ENCODE measurements around the gene ADGRG7. TPM values are rescaled to one million over a fixed set of nuclear protein-coding genes. Genes with fewer than 3 reads are reported as not detected.
A peak's percentile ranks its signal among the peaks of the same experiment; 100 is the strongest.

The ADGRG7 gene
- total and polyA plus RNA-seq, 2 donors (not counting 1 experiment from before 2014, with no cell fraction given), result not detected

DNA sequence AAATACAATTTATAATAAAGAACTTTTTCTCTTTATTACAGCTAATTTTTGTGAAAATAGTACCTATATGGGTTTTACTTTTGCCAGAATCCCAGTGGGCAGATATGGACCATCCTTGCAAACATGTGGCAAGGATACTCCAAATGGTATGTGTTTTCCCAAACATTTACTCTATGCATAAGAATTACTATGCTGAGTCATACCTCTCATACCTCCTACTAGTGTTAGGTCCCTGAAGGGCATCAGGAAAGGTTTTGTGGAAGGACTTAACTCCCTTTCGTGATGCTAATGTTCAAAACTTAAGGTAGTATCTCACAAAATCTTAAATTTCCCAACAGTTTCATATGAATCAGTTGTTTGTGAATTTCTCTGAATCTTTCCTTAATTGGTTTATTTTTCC, 21.3 kb downstream of the ADGRG7 start:
- H2AFZ ChIP-seq (ENCODE audit: low read length), result no peak overlapping the region
- no peak overlapping the region for H3K9ac ChIP-seq (ENCODE audit: insufficient read depth, low read length)
- no peak overlapping the region for H3K4me2 ChIP-seq (ENCODE audit: extremely low read depth, insufficient read depth, low read length)
- no peaks in the 10 kb centered on the region for H3K9me3 ChIP-seq (ENCODE audit: control insufficient read depth, insufficient read depth, low read depth, low read length)
- H3K27me3 ChIP-seq (ENCODE audit: control insufficient read depth, insufficient read depth, low read length), result no peaks in the 10 kb centered on the region
- no peaks in the 10 kb centered on the region for H3K4me1 ChIP-seq (ENCODE audit: control insufficient read depth, extremely low read depth, insufficient read depth, low read length)
- no peak for DNase-seq (ENCODE audit: low read depth in 2 of 2)
- H4K20me1 ChIP-seq (ENCODE audit: control insufficient read depth, extremely low read depth, insufficient read depth, low read length), result no peaks in the 10 kb centered on the region
- H3K4me3 ChIP-seq (replicated peaks in 1 of 4; ENCODE audit: control extremely low read depth in 1 of 4, insufficient read depth in 1 of 4, low read depth in 3 of 4, low read length in 4 of 4), result no peak overlapping the region
- no peak overlapping the region for H3K27ac ChIP-seq (ENCODE audit: insufficient read depth, low read length)
- TF ChIP-seq, protein P1, sequence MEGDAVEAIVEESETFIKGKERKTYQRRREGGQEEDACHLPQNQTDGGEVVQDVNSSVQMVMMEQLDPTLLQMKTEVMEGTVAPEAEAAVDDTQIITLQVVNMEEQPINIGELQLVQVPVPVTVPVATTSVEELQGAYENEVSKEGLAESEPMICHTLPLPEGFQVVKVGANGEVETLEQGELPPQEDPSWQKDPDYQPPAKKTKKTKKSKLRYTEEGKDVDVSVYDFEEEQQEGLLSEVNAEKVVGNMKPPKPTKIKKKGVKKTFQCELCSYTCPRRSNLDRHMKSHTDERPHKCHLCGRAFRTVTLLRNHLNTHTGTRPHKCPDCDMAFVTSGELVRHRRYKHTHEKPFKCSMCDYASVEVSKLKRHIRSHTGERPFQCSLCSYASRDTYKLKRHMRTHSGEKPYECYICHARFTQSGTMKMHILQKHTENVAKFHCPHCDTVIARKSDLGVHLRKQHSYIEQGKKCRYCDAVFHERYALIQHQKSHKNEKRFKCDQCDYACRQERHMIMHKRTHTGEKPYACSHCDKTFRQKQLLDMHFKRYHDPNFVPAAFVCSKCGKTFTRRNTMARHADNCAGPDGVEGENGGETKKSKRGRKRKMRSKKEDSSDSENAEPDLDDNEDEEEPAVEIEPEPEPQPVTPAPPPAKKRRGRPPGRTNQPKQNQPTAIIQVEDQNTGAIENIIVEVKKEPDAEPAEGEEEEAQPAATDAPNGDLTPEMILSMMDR (conservative IDR thresholded peaks at IDR 0.05 in 1 of 2, IDR thresholded peaks at IDR 0.05 in 1 of 2; ENCODE audit: low read depth in 1 of 2, low read length in 2 of 2), result no peak
- TF ChIP-seq EZH2 (IDR thresholded peaks at IDR 0.05; ENCODE audit: low read length, missing control alignments), result no peak
- no peaks in the 10 kb centered on the region for H3K79me2 ChIP-seq (ENCODE audit: control insufficient read depth, insufficient read depth, low read length)
- H3K36me3 ChIP-seq (ENCODE audit: control insufficient read depth, insufficient read depth, low read length), result no peaks in the 10 kb centered on the region

DNA sequence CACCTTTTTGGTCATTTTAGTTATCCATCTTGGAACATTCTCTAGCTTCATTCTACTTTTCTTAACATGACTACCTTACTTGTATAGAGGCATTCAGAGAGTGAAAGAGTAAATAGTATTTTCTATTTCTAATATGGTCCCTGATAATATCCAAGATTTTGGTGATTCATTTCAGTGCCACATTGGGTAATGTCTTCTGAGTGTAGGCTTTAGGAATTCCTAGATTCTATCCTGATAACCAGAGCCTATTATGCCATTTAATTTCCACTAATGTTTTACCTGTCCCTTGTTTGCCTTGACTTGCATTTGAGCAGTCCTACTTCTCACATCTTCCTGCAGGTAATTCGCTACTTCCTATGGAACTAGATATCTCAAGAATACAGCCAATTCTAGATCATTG, 21.8 kb downstream of the ADGRG7 start:
- no peak overlapping the region for H2AFZ ChIP-seq (ENCODE audit: low read length)
- no peak overlapping the region for H3K9ac ChIP-seq (ENCODE audit: insufficient read depth, low read length)
- H4K20me1 ChIP-seq (ENCODE audit: control insufficient read depth, extremely low read depth, insufficient read depth, low read length), result no peaks in the 10 kb centered on the region
- no peaks in the 10 kb centered on the region for H3K27me3 ChIP-seq (ENCODE audit: control insufficient read depth, insufficient read depth, low read length)
- no peak overlapping the region for H3K4me2 ChIP-seq (ENCODE audit: extremely low read depth, insufficient read depth, low read length)
- TF ChIP-seq EZH2 (IDR thresholded peaks at IDR 0.05; ENCODE audit: low read length, missing control alignments), result no peak
- TF ChIP-seq, protein P1 (conservative IDR thresholded peaks at IDR 0.05 in 1 of 2, IDR thresholded peaks at IDR 0.05 in 1 of 2; ENCODE audit: low read depth in 1 of 2, low read length in 2 of 2), result no peak
- H3K27ac ChIP-seq (ENCODE audit: insufficient read depth, low read length), result no peak overlapping the region
- no peaks in the 10 kb centered on the region for H3K9me3 ChIP-seq (ENCODE audit: control insufficient read depth, insufficient read depth, low read depth, low read length)
- H3K79me2 ChIP-seq (ENCODE audit: control insufficient read depth, insufficient read depth, low read length), result no peaks in the 10 kb centered on the region
- H3K4me1 ChIP-seq (ENCODE audit: control insufficient read depth, extremely low read depth, insufficient read depth, low read length), result no peaks in the 10 kb centered on the region
- H3K36me3 ChIP-seq (ENCODE audit: control insufficient read depth, insufficient read depth, low read length), result no peaks in the 10 kb centered on the region
- no peak overlapping the region for H3K4me3 ChIP-seq (replicated peaks in 1 of 4; ENCODE audit: control extremely low read depth in 1 of 4, insufficient read depth in 1 of 4, low read depth in 3 of 4, low read length in 4 of 4)
- no peak for DNase-seq (ENCODE audit: low read depth in 2 of 2)

DNA sequence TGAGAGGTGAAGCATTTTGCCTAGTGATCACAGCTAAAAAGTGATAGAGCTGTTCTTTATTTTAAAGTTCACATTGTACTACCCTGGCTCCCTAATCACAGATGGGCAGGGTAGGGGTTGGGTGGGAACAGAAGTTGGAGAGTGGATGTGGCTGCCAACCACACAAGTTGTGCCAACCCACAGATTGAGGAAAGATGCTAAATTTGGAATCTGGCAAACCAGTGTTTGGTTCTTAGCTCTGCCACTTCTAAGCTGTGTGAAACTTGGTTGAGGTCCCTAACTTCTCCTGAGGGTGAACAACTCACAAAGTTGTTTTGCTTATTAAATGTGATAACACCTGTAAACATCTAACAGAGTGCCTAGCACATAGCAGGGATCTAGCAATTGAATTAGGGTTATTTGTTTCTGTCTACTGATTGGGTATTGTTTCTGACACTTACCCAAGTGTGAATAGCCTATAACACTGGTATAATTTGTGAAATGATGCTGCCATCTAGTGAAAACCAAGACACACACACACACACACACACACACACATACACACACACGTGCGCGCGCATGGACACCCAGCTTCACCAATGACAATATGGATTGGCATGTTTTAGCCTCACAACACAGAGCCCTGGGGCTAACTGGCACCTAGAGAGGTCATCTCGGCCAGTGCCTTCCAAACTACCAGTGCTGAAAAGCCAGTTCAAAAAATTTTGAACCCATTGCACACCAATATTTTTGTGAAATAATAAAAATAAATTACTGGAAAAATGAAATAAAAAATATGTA, 25.3 kb downstream of the ADGRG7 start:
- no peaks in the 10 kb centered on the region for H4K20me1 ChIP-seq (ENCODE audit: control insufficient read depth, extremely low read depth, insufficient read depth, low read length)
- TF ChIP-seq, protein P1 (conservative IDR thresholded peaks at IDR 0.05 in 1 of 2, IDR thresholded peaks at IDR 0.05 in 1 of 2; ENCODE audit: low read depth in 1 of 2, low read length in 2 of 2), result no peak
- TF ChIP-seq EZH2 (IDR thresholded peaks at IDR 0.05; ENCODE audit: low read length, missing control alignments), result no peak
- DNase-seq (ENCODE audit: low read depth in 2 of 2), result peak; percentile 17 to 31

More for the DNA sequence above, 25.3 kb downstream of the ADGRG7 start:
- H3K4me3 ChIP-seq (replicated peaks in 1 of 4; ENCODE audit: control extremely low read depth in 1 of 4, insufficient read depth in 1 of 4, low read depth in 3 of 4, low read length in 4 of 4), result no peak overlapping the region
- H3K36me3 ChIP-seq (ENCODE audit: control insufficient read depth, insufficient read depth, low read length), result no peaks in the 10 kb centered on the region
- no peak overlapping the region for H3K9ac ChIP-seq (ENCODE audit: insufficient read depth, low read length)
- no peaks in the 10 kb centered on the region for H3K27me3 ChIP-seq (ENCODE audit: control insufficient read depth, insufficient read depth, low read length)
- H2AFZ ChIP-seq (ENCODE audit: low read length), result no peak overlapping the region
- H3K4me1 ChIP-seq (ENCODE audit: control insufficient read depth, extremely low read depth, insufficient read depth, low read length), result no peaks in the 10 kb centered on the region
- H3K79me2 ChIP-seq (ENCODE audit: control insufficient read depth, insufficient read depth, low read length), result no peaks in the 10 kb centered on the region
- no peaks in the 10 kb centered on the region for H3K9me3 ChIP-seq (ENCODE audit: control insufficient read depth, insufficient read depth, low read depth, low read length)
- H3K27ac ChIP-seq (ENCODE audit: insufficient read depth, low read length), result no peak overlapping the region
- no peak overlapping the region for H3K4me2 ChIP-seq (ENCODE audit: extremely low read depth, insufficient read depth, low read length)

Data from fibroblast of lung (primary cell).